DOHH2 (cell line): ENCODE results near the gene SYNE3.

Experiments
- H3F3A ChIP-seq: fragments of 200-600 bp; sonication (generic), shearing (Covaris generic); 2 replicates; pipeline ENCODE4 v1.6.0; 2016; ENCODE audit warnings: antibody characterized with exemption, mild to moderate bottlenecking; ENCODE audit not compliant: control insufficient read depth, insufficient read depth
- H3K27ac ChIP-seq: fragments of 200-600 bp; sonication (generic); 2 replicates; pipeline ENCODE4 v1.5.1; 2014; ENCODE audit warnings: low read depth, mild to moderate bottlenecking, low read length, moderate library complexity
- H3K27me3 ChIP-seq: fragments of 200-600 bp; sonication (generic); 2 replicates; pipeline ENCODE4 v1.6.1; 2014; ENCODE audit warnings: mild to moderate bottlenecking, low read length, mixed read lengths; ENCODE audit not compliant: control insufficient read depth
- H3K36me3 ChIP-seq: fragments of 200-600 bp; sonication (generic); 2 replicates; pipeline ENCODE4 v1.6.1; 2014; ENCODE audit warnings: mild to moderate bottlenecking, low read length, moderate library complexity, mixed read lengths; ENCODE audit not compliant: control insufficient read depth
- H3K4me1 ChIP-seq: fragments of 200-600 bp; sonication (generic); 2 replicates; pipeline ENCODE4 v1.6.1; 2014; ENCODE audit warnings: mild to moderate bottlenecking, low read length, mixed read lengths; ENCODE audit not compliant: control insufficient read depth
- H3K4me2 ChIP-seq: fragments of 200-600 bp; sonication (generic); 2 replicates; pipeline ENCODE4 v1.6.0; 2014; ENCODE audit warnings: mild to moderate bottlenecking, low read length, moderate library complexity
- H3K4me3 ChIP-seq: fragments of 200-600 bp; sonication (generic); 2 replicates; pipeline ENCODE4 v1.5.1; 2014; ENCODE audit warnings: mild to moderate bottlenecking, low read length, mixed read lengths
- H3K79me2 ChIP-seq: fragments of 200-600 bp; sonication (generic); 2 replicates; pipeline ENCODE4 v1.6.1; 2014; ENCODE audit warnings: mild to moderate bottlenecking, low read length, mixed read lengths; ENCODE audit not compliant: control insufficient read depth
- H3K9me2 ChIP-seq: fragments of 200-600 bp; sonication (generic); replicated peaks from 2 replicates; pipeline ENCODE4 v1.6.1; 2014; ENCODE audit warnings: mild to moderate bottlenecking, low read length, mixed read lengths; ENCODE audit not compliant: control insufficient read depth
- H3K9me3 ChIP-seq: fragments of 200-600 bp; sonication (generic); 2 replicates; pipeline ENCODE4 v1.6.1; 2014; ENCODE audit warnings: antibody characterized with exemption, low read length, mixed read lengths; ENCODE audit not compliant: control insufficient read depth, insufficient read depth
- H4K20me1 ChIP-seq: fragments of 200-600 bp; sonication (generic); 2 replicates; pipeline ENCODE4 v1.6.0; 2014; ENCODE audit warnings: low read depth, mild to moderate bottlenecking, antibody characterized with exemption, low read length, moderate library complexity; ENCODE audit not compliant: control insufficient read depth, insufficient read depth
- CTCF ChIP-seq: fragments of 200-600 bp; sonication (generic); IDR thresholded peaks from one replicate; pipeline ENCODE4 v1.5.1; 2014; ENCODE audit warnings: antibody characterized with exemption, mild to moderate bottlenecking, low read depth, low read length; ENCODE audit not compliant: poor library complexity, severe bottlenecking
- EZH2phosphoT487 ChIP-seq: fragments of 200-600 bp; sonication (generic); IDR thresholded peaks from 2 replicates; pipeline ENCODE4 v1.6.1; 2017; ENCODE audit warnings: borderline replicate concordance, mild to moderate bottlenecking, antibody characterized with exemption, low read length, moderate library complexity, mixed read lengths

SYNE3 gene

GRCh38 chr14:95561001-95561412 is 44.6 kb upstream of the SYNE3 start:
- no peaks in the 10 kb centered on the region for H3F3A ChIP-seq
- no peak overlapping the region for H3K27ac ChIP-seq
- H4K20me1 ChIP-seq = no peaks in the 10 kb centered on the region
- H3K4me1 ChIP-seq = no peaks in the 10 kb centered on the region
- H3K9me3 ChIP-seq = no peaks in the 10 kb centered on the region
- H3K36me3 ChIP-seq = no peaks in the 10 kb centered on the region
- TF ChIP-seq CTCF (peak; percentile 98), EZH2phosphoT487 (no peak)
- no peaks in the 10 kb centered on the region for H3K9me2 ChIP-seq
- no peak overlapping the region for H3K4me2 ChIP-seq
- peaks cover 21% of the 10 kb centered on the region for H3K27me3 ChIP-seq
- no peak overlapping the region for H3K4me3 ChIP-seq
- no peaks in the 10 kb centered on the region for H3K79me2 ChIP-seq

GRCh38 chr14:95559203-95559602 is 42.8 kb upstream of the SYNE3 start:
- no peak overlapping the region for H3K4me3 ChIP-seq
- no peaks in the 10 kb centered on the region for H3K9me2 ChIP-seq
- no peak overlapping the region for H3K27ac ChIP-seq
- H3K36me3 ChIP-seq = no peaks in the 10 kb centered on the region
- H3K79me2 ChIP-seq = no peaks in the 10 kb centered on the region
- H3K4me2 ChIP-seq = no peak overlapping the region
- TF ChIP-seq EZH2phosphoT487 = no peak
- H3K9me3 ChIP-seq = no peaks in the 10 kb centered on the region
- no peaks in the 10 kb centered on the region for H4K20me1 ChIP-seq
- no peaks in the 10 kb centered on the region for H3K4me1 ChIP-seq
- H3K27me3 ChIP-seq = peaks cover 17% of the 10 kb centered on the region
- no peaks in the 10 kb centered on the region for H3F3A ChIP-seq

- no peaks in the 10 kb centered on the region for H3K79me2 ChIP-seq
Observed at GRCh38 chr14:95557832-95558231, 41.4 kb upstream of the SYNE3 start.

GRCh38 chr14:95557291-95557690 is 40.8 kb upstream of the SYNE3 start:
- H3F3A ChIP-seq = no peaks in the 10 kb centered on the region
- no peaks in the 10 kb centered on the region for H3K36me3 ChIP-seq
- no peaks in the 10 kb centered on the region for H4K20me1 ChIP-seq
- H3K27me3 ChIP-seq = peaks cover 7% of the 10 kb centered on the region; the same call in 1 of the 2 replicates
- H3K9me2 ChIP-seq = no peaks in the 10 kb centered on the region
- no peaks in the 10 kb centered on the region for H3K79me2 ChIP-seq
- no peak overlapping the region for H3K4me3 ChIP-seq
- no peaks in the 10 kb centered on the region for H3K9me3 ChIP-seq
- H3K27ac ChIP-seq = no peak overlapping the region
- TF ChIP-seq CTCF (no peak), EZH2phosphoT487 (no peak)
- no peak overlapping the region for H3K4me2 ChIP-seq
- H3K4me1 ChIP-seq = no peaks in the 10 kb centered on the region

More at GRCh38 chr14:95557832-95558231, 41.4 kb upstream of the SYNE3 start:
- H3K9me2 ChIP-seq = no peaks in the 10 kb centered on the region
- no peak overlapping the region for H3K4me2 ChIP-seq
- H3K36me3 ChIP-seq = no peaks in the 10 kb centered on the region
- no peaks in the 10 kb centered on the region for H4K20me1 ChIP-seq
- H3K27me3 ChIP-seq = peaks cover 12% of the 10 kb centered on the region
- H3K9me3 ChIP-seq = no peaks in the 10 kb centered on the region
- TF ChIP-seq EZH2phosphoT487 (no peak), CTCF (no peak)
- no peaks in the 10 kb centered on the region for H3K4me1 ChIP-seq
- no peak overlapping the region for H3K27ac ChIP-seq
- H3K4me3 ChIP-seq = no peak overlapping the region
- no peaks in the 10 kb centered on the region for H3F3A ChIP-seq
